ENCODE results near the gene TMPRSS6.

Gene TMPRSS6

DNA sequence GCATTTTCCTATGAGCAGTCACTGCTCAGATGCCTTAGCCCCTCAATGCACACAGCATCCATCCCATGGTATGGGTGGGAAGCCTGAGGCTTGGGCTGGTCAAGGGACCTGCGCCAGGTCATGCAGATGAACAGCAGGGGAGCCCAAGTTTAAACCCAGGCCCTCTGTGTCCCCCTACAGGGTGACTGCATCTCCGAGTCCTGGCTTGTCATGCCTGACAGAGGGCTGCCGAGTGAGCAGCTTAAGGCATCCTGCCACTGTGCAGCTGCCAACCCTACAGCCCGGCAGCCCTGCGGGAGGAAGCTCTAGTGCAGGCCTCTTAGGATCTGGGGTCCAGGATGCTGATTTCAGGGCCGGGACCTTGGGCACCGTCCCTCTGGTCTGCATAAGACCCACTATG is 30.2 kb upstream of the TMPRSS6 start:
- DNase-seq, result no peak

DNA sequence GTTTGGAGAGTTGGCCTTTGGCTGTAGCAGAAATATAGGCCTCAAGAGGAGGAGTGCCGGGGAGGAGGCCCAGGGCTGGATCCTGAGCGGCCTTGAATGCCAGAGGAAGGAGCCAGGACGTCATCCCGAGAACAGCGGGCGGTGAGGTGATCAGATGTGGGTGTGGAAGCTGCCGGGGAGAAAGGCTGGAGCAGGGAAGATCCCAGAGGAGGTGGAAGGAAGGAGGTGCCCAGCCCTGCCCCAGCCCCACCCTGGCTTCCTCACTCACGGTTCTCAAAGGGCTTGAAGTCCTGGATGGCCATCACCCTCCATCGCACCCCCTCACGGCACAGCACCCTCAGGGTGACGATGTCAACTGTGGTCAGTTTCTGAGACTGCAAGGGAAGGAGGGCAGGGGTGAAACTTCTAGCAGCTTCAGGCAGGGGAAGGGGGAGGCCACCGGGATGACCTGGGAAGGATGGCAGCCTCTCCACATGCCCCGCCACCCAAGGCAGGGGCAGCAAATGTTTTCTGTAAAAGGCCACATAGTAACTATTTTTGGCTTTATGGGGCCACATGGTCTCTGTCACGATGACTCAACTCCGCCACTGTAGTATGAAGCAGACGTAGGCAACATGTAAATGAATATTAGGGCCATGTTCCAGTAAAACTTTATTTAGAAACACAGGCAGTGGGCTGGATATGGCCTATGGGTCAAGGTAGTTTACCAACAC is 29.5 kb upstream of the TMPRSS6 start:
- DNase-seq, result no peak

DNA sequence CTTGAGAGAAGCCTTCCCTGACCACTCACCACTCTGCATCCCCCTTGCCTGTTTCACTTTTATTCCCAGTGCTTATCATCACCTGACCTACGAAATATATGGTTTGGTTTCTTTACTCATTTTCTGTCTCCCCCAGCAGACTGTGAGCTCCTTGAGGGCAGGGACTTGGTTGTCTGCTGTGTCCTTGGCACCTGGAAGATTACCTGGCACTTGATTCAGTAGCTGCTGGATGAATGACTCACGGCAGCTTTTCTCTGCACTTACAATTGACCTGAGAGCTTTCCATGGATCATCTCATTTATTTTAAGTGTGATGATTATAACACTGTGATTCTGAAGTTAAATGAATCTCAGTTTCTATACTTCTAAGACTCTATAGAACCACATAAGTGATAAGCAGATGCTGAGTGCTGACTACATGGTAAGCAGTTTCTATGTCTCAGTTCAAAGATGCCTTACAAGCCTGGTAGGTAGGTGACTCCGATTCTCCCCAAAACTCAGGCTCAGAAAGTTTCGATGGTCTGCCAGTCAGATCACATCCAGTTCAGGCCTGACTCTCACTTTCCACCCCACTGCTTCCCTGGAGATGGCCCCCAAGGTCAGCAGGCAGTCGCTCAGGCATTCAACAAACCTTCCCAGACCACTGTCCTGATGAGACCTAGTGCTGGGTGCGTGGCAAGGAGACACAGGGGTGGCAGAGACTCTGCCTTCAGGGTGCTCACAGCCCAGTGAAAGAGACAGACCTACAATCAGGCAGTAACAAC is 28.6 kb upstream of the TMPRSS6 start:
- no peak for DNase-seq

DNA sequence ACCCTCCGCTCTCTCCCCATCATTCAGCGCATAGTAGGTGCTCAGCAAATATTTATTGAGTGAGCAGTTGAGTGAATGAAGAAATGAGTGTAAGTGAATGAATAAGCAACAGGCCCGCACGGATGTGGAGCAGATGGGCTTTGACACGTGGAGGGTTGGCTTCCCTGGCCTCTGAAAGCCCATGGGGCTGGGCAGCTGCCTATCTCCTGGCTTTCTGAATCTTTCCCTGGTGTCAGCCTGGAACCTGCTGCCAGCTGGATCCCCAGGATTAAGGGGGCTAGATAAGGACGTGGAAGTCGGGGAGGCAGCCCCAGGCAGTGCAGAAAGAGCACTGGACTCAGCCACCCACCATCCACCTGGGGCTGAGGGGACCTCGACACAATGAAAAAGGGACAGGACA is 27.6 kb upstream of the TMPRSS6 start:
- no peak for DNase-seq

DNA sequence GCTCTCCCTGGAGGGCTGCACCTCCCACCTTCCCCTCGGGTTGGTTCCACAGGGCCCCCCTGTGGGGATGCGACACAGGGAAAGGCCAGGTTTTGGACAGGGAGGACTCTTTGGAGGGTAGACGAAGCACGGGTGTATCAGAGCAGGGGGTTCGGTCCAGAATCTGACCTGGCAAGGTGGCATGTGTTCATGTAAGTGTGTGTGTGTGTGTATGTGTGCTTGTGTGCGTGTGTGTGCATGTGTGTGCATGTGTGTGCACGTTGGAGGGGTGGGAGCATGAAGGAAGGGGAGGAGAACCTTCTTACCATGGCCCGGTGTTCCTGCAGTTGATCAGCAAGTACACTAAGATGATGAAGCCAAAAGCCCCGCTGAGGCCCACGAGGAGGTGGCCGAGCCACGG is 25.5 kb upstream of the TMPRSS6 start:
- DNase-seq, result no peak

DNA sequence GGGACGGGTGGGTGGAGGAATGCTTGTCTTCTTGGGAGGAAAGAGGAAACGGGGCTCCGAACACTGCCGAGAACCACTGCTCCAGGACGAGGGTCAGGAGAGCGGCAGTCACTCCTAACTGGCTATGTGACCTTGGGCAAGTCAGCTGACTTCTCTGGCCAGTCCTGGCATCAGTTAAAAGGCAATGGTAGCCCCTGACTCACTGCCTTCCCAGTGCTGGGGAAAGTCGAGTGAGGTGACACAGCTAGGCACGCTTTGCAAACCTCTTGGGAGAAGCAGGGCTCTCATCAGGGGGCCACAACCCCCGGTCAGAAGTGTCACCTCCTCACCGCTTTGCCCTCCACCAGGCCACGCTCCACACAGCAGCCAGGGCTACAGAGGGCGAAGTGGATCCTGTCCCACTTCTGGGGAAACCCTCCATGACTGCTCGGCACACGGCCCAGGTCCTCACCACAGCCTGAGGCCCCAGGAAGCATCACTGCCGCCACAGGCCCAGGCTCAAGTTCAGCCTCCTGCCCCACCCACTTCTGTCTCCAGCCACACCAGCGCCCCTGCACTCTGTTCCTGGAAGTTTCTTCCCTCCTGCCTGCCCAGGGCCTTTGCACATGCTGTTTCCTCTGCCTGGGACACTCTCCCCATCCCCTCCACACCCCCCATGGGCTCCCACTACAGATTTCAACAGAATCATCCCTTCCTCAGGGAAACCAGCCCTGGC is 23.9 kb upstream of the TMPRSS6 start:
- DNase-seq, result no peak

DNA sequence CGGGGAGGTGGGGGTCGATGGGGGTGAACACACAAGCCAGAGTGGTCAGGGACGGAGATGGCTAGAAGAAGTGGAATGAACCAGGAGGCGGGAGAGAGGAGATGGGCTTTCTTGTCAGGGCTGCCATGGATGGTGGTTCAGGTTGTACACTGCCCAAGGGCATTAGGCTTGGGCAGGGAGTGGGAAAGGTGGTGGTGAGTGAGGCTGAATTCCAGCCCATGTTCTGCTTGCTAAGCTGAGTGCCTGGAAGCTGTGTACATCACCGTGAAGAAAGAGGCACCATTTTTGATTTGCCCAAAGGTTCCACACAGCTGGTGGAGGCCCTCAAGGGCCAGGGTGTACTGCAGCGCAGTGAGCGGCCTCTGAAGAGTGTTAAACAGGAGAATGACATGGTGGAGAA is 23.3 kb upstream of the TMPRSS6 start:
- DNase-seq, result no peak

DNA sequence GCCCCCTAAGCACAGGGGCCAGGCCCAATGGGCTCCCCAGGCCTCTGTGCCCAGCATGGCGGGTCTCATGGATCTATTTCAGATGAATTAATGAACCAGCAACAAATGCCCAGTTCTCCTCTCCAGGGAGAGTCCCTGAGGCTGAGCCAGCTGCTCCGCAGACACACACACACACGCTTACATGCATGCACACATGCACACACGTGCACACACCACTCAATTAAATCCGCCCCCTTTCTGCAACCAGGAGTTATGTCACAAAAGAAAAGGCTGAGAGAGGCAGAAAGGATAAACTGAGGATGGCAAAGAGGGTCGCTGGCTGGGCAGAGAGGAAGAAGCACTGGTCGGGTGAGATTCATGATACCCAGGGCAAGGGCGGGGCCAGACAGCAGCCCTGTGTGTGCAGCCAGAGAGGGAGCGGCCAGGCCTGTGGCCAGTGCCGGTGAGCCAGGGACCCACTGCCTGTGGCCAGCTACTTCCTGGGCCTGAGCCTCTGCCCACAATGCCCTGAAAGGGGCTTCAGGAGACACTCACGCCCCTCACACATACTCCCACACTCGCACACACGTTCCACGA is 20.4 kb upstream of the TMPRSS6 start:
- DNase-seq, result no peak

DNA sequence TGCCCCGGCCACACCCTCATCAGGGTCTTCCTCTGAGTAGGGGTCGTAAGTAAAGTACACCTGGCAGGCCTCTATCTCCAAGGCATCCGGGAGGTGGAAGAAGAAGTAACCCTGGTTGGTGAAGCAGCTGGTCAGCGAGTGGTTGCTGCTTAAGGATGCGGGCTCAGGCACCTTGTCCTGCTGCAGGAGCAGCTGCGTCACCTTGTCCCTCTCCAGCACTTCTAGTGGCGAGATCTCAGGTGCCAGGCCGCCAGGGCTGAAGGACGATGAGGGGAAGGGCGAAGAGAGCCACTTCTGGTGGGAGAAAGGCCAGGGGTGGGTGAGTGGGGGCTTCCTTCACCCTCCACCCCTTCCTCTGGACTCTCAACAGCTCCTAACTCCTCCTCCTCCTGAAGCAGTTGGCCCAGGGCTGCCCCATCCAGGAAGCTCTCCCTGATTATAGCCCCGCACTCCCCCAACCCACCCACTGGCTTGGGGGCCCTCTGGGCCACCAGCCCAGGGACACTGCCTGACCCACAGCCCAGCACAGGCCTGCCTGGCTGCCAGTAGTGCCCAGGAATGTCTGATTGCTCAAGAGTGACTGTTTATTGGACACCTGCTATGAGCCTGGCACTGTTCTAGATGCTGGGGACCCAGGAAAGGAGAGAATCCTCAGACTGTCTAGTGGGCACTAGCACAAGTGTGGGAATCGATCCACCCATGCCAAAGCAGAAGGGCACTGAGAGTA is 19.2 kb upstream of the TMPRSS6 start:
- no peak for DNase-seq

DNA sequence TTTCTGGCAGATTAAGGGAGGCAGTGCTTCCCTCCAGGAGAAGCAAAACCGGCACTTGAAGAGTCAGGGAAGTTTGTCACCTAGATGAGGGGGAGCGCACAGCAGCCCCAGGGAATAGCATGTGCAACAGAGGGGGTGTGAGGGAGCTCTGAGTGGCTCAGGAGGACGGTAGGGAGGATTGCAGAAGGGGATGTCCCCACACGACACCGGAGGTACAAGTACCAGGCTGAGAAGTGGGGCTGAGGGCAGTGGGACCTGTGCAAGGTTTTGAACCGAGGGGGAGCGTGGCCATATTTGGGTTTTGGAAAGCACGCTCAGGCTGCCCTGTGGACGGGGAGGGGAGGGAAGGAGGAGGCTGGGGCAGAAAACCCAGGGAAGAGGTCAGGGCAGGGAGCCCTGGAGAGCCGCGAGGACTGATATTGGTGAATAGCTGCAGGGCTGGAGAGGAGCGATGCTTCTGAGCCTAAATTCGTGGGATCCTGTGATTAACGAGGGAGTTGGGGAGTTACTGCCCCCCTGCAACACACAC is 17.9 kb upstream of the TMPRSS6 start:
- no peak for DNase-seq

DNA sequence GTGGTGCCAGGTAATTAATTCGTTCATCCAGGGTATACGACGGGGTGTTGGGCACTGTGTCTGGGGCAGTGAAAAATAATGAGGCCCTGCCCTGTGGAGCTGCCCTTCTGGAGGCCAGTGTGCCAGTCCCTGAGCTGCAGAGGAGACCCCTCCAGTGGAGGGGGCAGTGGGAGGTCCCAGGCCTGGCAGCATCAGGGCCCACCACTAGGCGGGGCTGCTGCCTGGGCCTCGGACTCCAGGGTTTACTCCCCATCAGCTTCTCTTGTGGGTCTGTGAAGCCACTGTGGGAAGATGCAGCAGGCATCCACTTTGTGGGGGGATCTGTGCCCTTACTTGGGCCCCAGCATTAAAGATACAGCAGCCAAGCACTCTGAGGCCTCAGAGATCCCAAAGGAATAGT is 17.4 kb upstream of the TMPRSS6 start:
- no peak for DNase-seq

DNA sequence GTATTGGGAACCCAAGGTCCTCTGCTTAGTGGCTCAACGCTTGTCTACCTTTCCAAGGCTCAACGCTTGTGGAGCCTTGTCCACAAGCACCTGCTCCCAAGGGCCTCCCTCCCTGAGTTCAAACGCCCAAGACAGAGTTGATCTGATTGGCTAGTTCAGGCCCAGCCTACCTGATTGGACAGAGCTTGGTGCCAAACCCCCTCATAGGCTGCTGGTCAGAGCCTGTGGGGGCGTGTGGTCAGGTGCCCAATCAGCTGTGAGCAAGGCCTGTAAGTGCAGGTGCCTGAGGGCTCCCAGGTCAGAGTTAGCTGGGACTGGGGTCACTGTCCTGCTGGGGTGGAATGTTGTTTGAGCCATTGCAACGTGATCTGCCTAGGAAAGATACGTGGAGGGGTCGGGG is 16.9 kb upstream of the TMPRSS6 start:
- DNase-seq, result no peak

DNA sequence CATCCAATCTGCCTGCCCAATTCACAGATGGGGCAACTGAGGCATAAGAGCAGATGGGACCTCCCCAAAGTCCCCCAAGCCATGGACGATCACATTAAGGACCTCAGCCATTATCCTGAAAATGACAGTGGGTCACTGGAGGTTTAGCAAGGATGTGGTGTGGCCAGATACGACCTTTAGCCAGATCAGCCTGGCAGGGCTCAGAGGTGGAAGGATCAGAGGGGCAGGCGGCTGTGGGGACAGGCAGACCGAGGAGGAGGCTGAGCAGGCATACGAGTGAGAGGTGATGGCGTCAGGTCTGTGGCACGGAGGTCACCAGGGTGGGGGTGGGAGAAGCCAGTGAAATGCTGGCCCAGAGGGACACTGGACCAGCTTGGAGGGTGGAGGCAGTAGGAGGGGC is 14.1 kb upstream of the TMPRSS6 start:
- DNase-seq, result no peak

DNA sequence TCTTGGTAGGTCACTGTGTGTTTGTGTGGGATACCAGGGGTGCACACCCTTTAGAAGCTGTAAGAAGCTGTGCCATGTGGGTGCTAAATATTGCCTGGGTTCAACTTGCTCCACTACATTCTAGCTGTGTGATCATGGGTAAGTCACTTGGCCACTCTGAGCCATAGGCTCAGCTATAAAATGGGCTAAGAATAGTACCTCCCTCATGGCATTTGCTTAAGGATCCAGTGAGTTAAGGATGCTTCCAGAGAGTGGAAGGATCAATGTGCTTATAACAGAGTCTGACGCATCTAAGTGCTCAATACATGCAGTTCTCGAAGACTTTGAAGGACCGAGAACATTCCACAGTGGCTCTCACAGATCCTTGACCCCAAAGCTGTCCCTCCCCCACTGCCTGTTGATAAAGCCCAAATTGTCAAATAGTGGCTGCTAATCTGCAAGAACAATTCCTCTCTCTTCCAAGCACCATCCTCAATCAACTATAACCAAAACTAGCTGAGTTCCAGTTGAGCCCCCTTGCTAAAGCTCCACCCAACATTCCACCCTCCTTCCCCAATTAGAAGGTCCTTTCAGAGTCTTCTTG is 13.2 kb upstream of the TMPRSS6 start:
- DNase-seq, result no peak

DNA sequence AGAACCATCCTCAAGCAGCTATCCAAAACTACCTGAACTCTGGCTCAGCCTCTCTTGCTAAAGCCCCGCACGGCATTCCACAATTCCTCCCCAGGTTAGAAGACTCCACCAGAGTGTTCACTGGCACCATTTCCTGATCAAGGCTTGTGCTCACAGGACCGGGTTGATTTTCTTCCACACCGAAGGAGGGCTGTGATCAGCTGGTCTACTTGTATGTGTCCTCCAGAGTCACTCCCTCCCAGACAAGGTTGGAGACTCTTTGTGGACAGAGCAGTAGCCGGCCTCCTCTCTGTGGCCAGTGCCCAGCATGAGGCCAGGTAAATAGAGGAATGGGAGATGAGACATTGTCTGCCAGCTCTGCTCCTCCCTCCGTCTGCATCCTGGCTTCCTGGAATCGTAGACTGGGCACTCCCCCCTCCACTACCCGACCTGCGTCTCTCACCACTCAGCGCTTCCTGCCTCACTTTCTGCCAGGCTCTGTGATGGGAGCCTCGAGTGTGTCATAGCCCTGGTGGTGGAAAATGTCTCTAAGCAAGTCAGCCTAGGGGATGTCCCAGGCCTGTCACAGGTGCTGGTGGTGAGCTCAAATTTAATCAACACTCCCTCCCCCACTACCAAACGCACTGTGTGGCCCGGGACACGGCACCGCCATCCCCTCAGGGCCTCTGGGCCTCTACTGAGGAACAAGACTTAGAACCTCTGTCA is 12.5 kb upstream of the TMPRSS6 start:
- DNase-seq, result no peak

DNA sequence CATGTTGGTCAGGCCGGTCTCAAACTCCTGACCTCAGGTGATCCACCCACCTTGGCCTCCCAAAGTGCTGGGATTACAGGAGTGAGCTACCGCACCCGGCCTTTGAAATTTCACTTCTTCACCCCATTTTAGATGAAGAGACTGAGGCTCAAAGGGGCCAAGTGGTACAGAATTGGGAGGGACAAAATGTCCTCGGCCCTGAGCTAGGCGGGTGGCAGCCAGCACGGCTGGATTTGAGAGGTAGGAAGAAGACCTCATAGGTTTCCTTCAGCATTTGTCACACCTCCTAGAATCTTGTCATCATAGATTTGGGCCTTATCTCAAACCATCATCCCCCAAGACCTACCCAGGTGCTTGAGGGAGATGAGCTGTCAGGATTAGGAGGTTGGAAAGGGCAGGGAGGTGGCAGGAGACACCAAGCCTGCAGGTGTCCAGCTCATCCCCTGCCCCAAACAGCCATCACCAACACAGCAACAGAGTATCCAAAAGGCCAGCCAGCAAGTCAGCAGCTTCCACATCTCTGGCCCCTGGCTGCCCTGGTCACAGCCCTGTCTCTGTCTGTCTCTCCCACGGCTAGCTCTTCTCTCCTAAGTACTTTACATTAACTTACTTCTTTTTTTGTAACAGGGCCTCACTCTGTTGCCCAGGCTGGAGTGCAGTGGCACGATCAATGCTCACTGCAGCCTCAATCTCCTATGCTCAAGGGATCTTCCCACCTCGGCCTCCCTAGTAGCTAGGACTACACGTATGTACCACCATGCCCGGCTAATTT is 11.2 kb upstream of the TMPRSS6 start:
- DNase-seq, result no peak

DNA sequence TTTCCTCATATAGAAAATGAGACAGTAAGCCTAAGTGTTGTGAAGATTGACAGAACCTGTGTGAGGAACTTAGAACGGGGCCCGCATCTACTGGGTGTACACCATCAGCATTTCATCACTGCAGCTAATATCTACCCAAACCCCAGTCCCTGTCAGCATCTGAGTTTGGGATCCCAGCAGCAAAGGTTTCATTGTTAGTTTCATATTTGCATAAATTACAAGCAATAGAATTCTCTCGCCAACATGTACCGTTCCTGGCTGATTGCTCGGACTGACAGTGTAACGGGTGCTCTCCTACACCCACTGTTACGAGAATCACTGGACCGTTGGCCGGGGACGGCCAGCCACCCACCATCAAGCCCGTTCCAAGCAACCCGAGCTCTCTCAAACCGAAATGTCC is 10.4 kb upstream of the TMPRSS6 start:
- DNase-seq, result no peak

DNA sequence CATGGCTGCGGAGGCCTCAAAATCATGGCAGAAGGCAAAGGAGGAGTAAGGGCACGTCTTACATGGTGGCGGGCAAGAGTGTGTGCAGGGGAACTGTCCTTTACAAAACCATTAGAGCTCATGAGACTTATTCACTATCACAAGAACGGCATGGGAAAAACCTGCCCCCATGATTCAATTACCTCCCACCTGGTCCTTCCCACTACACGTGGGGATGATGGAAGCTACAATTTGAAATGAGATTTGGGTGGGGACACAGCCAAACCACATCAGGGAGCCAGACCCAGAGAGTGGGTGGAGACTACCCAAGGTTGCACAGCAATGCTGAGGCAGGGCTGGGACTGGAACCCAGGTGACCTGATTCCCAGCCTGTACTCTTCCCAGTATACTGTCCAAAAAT is 8.6 kb upstream of the TMPRSS6 start:
- DNase-seq, result no peak

DNA sequence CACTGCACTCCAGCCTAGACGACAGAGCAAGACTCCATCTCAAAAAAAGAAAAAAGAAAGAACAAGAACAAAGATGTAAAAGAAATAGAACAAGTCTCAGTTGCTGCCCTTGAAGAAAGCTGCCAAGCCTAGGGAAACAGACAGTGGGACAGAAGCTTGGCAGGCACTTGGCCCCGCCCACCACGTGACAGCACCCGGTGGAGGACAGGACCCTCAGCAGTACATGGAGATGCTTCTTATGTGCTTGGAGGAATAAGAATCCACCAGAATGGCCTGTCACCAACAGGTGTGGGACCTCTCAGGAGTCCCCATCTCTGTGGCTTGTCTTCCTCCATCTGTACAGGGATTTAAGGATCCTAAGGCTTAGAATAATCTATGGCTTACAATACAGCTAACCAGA is 7.6 kb upstream of the TMPRSS6 start:
- DNase-seq, result no peak

DNA sequence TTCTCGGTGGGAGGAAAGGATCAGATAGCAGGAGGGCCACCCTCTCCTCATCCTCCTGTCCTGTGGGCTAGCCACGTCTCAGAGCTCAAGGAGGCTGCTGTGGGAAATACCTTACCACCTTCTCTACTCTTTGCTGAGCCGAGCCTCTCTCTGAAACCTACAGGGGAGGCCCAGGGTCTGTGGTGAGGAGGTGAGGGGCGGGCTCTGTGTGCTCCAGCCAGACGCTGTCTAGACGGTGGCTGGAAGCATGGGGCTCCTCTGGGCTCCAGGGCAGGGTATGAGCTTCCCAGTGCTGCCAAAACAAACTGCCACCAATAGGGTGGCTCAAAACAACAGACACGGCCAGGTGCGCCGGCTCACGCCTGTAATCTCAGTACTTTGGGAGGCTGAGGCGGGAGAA is 5.5 kb upstream of the TMPRSS6 start:
- no peak for DNase-seq

DNA sequence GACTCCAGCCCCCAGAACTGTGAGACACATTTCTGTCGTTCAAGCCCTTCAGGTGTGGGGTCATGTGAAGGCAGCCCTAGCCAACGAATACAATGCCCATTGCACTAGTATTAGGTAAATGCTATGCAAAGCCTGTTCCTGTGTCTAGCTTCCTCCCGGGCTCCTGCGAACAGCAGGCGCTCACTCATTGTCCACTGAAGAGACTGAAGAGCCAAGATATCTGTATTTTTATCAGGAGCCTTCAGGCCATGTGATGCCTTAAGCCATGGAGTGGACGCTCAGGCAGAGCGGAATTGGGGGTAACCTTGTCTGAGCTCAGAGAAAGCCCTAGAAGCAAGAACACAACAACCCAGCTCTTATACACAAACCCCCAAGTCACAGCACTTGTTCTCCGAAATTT is 4.2 kb upstream of the TMPRSS6 start:
- DNase-seq, result no peak
